Left cardiac atrium (tissue), 2 donors: Measurements from ENCODE around the gene SNORC. TPM values are rescaled to one million over a fixed set of nuclear protein-coding genes. Genes with fewer than 3 reads are reported as not detected.

ENCODE experiments used
- total RNA-seq, 2 donors: library from RNA; stranded (reverse); fragmentation: NEBNext Ultra II Directional; extraction: Animal tissue kit (Norgen Biotek cat#: 25700); gene quantifications; one replicate each; pipeline ENCODE4 v1.2.1, GENCODE V29; 2021
- donor health status: DM: no; HTN: yes; CAD: no; lungs with severe emphysema.
- donor health status: DM: yes; HTN: yes; CAD: no.

Gene SNORC
- total RNA-seq, 2 donors from 2014 or later = 0.77 to 1.2 TPM

Other genes starting within 250 kb of the SNORC start
- gene EFHD1, start 236.7 kb upstream of the SNORC start, total RNA-seq = 10 to 100 TPM; 16.9 to 19.3 TPM
- 10 to 100 TPM; 53.5 to 57.4 TPM for gene GIGYF2, start 172.9 kb upstream of the SNORC start, total RNA-seq
- gene KCNJ13, start 93.7 kb upstream of the SNORC start, total RNA-seq = not detected
- gene NGEF, start 143.0 kb downstream of the SNORC start, total RNA-seq = 1 to 10 TPM; 1.6 TPM
- not detected for gene NEU2, start 162.4 kb downstream of the SNORC start, total RNA-seq
- 1 to 10 TPM; 7.2 to 9.3 TPM for gene INPP5D, start 190.1 kb downstream of the SNORC start, total RNA-seq